Activated naive CD4-positive, alpha-beta T cell treated with anti-CD3 and anti-CD28 coated beads, Interleukin-2, amount 10 ng/mL, durations not matched to agents 7 days and 5 days (primary cell): ENCODE results near the gene PRKCZ.
"Not testable (repeated sequence)": the region's sequence is repeated elsewhere in the genome, so short reads cannot be mapped to it uniquely, and the experiment has no call there.

Experiments
- CTCF ChIA-PET: fragments of 350-600 bp; sonication (Branson Sonifier 250); formaldehyde crosslinking; loops from one replicate; lab custom pipeline; 2021; ENCODE audit warnings: antibody characterized with exemption; lab: Charles Lee
- DNase-seq: peaks from one replicate; pipeline ENCODE4 v3.0.0-alpha.2; 2020
- H3K27ac Mint-ChIP-seq: one replicate; pipeline ENCODE4 v1.8.0; 2021; ENCODE audit warnings: mild to moderate bottlenecking, moderate library complexity, mixed read lengths
- H3K27me3 Mint-ChIP-seq: one replicate; pipeline ENCODE4 v1.8.0; 2021; ENCODE audit warnings: mild to moderate bottlenecking, mixed read lengths
- H3K36me3 Mint-ChIP-seq: one replicate; pipeline ENCODE4 v1.8.0; 2021; ENCODE audit warnings: mixed read lengths
- H3K4me1 Mint-ChIP-seq: one replicate; pipeline ENCODE4 v1.8.0; 2021; ENCODE audit warnings: mixed read lengths
- H3K4me3 Mint-ChIP-seq: one replicate; pipeline ENCODE4 v1.8.0; 2021; ENCODE audit warnings: mild to moderate bottlenecking, moderate library complexity, mixed read lengths
- H3K9me3 Mint-ChIP-seq: one replicate; pipeline ENCODE4 v1.8.0; 2021; ENCODE audit warnings: mixed read lengths

The PRKCZ gene

DNA sequence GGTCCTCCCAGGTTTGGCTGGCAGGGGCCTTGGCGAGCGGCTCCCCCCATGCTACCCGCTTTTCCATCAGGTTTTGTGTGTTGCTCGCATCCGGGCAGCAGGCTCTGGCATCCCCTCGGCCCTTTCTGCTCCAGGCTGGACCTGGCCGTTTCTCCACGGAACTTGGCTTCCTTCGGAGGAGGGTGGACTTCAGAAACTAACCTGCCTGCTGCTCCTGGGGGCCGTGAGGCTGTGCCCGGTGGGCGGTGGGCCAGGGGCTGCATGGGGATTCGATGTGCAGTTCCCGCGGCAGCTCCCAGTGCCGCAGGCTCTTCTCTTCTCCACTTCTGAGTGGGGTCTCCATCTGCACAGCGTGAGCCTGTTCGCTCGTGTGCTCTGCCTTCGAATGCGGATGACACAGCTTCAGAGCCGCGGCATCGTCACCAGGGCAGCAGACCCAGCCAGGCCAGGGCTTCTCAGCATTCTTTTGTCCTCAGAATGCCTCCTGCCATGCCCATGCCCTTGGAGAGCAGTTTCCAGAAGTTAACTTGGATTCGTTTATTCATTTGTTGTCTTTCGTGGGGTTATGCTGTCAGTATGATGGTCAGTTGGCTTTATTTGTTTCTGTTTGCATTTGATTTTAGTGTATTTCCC, 36.4 kb downstream of the PRKCZ start:
- no peak for DNase-seq
- CTCF ChIA-PET, result no interaction called here
- H3K9me3 Mint-ChIP-seq, result no peaks in the 10 kb centered on the region
- no peaks in the 10 kb centered on the region for H3K4me1 Mint-ChIP-seq
- no peak overlapping the region for H3K27ac Mint-ChIP-seq
- no peak overlapping the region for H3K4me3 Mint-ChIP-seq
- H3K27me3 Mint-ChIP-seq, result peaks cover 3% of the 10 kb centered on the region
- no peaks in the 10 kb centered on the region for H3K36me3 Mint-ChIP-seq

DNA sequence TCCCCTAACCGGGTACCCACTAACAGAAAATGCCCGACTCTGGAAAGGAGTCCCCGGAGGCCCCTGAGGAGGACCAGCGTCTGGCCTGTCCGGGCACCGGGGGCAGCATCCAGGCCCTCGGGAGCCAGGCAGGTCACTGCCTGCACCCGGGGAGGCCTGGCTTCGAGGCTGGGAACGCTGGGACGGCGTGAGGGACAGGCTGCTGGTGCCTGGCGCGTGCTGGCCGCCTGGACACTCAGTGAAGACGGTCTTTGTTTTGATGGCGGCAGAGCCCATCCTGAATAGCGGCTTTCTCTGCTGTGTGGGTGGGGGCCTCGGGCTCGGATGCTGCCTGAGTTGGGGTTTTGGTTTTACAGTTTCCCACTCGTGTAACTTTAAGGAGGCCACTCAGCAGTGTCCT, 37.6 kb downstream of the PRKCZ start:
- Mint-ChIP-seq H3K27ac (no peak overlapping the region), H3K4me1 (no peaks in the 10 kb centered on the region), H3K27me3 (peaks cover 3% of the 10 kb centered on the region), H3K4me3 (no peak overlapping the region), H3K36me3 (no peaks in the 10 kb centered on the region), H3K9me3 (no peaks in the 10 kb centered on the region)
- DNase-seq, result no peak
- CTCF ChIA-PET, result no interaction called here

DNA sequence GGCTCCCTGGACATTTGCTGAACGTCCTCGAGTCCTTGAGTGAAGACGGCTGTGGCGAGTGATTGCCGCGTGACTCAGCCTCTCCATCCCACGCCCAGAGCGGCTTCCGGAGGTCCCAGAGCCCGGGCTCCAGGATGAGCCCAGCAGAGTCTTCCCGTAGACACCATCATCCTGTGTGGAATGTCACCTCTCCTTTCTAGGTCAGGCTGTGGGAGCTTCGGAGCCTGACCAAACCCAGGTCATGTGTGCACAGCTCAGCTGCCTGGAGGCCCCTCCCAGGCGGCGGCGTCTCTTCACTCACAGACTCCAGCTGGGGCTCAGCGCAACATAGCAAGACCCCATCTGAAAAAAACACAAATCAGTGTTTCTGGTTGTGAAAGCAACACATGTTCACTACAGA, 38.2 kb downstream of the PRKCZ start:
- CTCF ChIA-PET, result interaction anchor here (1.0 to 1.4 kb wide), 2 partner anchors 52 to 86 kb away, joined by 4 to 5 read pairs; no protein-coding TSS in a partner anchor
- H3K27me3 Mint-ChIP-seq, result peaks cover 3% of the 10 kb centered on the region
- no peak overlapping the region for H3K27ac Mint-ChIP-seq
- H3K4me3 Mint-ChIP-seq, result no peak overlapping the region
- DNase-seq, result no peak
- no peaks in the 10 kb centered on the region for H3K9me3 Mint-ChIP-seq
- no peaks in the 10 kb centered on the region for H3K36me3 Mint-ChIP-seq
- H3K4me1 Mint-ChIP-seq, result no peaks in the 10 kb centered on the region

DNA sequence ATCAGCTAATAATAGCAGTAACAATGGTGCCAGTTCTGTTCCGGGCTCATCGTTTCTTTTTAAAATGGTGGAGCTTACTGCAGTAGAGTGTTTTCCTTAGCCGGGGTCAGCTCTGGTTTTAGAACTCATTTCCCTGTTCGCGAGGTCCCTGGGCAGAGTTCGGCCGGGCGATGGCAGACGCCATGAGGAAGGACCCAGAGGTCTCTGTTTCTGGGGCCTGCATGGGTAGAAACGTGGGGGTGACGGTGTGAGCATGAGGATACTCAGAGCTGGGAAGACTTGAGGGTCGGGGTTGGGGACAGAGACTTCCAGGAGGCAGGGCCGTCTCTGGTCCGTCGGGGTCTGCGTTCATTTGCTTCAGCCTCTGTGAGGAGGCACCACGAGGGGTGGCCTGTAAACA, 38.8 kb downstream of the PRKCZ start:
- H3K27ac Mint-ChIP-seq, result no peak overlapping the region
- H3K36me3 Mint-ChIP-seq, result no peaks in the 10 kb centered on the region
- H3K4me1 Mint-ChIP-seq, result no peaks in the 10 kb centered on the region
- DNase-seq, result no peak
- CTCF ChIA-PET, result interaction anchor here (1.0 to 1.4 kb wide), 2 partner anchors 51 to 86 kb away, joined by 4 to 5 read pairs; no protein-coding TSS in a partner anchor
- peaks cover 3% of the 10 kb centered on the region for H3K27me3 Mint-ChIP-seq
- no peak overlapping the region for H3K4me3 Mint-ChIP-seq
- H3K9me3 Mint-ChIP-seq, result no peaks in the 10 kb centered on the region

DNA sequence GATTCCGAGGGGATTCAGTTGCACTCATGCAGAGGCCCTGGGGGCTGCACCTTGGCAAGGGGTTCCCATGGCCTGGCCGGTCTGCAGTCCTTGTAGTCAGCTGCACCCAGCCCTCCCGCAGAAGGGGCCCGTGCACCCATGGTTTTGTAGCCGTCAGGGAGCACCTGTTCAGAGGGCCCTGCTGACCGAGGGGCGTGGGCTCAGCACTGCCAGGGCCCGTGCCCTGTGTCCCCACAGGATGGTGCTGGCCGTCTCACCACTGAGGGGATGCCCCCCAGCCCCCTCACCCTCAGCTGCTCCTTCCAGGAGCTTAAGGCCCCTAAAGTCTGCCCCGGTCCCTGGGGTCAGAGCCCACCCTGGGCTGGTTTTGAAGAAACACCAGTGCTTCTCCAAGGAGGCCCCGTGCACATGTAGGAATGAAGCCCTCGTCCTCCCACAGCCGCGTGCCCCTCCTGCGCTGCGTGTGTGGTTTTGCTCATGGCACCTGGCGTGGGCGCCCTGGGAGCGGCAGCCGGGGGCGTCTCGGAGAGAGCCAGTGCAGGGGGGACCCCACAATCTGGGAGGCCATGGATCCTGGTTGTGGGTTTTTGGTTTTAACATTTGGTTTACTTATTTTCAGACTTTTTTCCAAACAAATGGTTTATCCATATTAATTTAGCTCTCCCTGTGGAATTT, 40.1 kb downstream of the PRKCZ start:
- CTCF ChIA-PET, result interaction anchor here (0.8 to 1.3 kb wide), 3 partner anchors 46 to 83 kb away, joined by 3 to 4 read pairs (median 3); no protein-coding TSS in a partner anchor

DNA sequence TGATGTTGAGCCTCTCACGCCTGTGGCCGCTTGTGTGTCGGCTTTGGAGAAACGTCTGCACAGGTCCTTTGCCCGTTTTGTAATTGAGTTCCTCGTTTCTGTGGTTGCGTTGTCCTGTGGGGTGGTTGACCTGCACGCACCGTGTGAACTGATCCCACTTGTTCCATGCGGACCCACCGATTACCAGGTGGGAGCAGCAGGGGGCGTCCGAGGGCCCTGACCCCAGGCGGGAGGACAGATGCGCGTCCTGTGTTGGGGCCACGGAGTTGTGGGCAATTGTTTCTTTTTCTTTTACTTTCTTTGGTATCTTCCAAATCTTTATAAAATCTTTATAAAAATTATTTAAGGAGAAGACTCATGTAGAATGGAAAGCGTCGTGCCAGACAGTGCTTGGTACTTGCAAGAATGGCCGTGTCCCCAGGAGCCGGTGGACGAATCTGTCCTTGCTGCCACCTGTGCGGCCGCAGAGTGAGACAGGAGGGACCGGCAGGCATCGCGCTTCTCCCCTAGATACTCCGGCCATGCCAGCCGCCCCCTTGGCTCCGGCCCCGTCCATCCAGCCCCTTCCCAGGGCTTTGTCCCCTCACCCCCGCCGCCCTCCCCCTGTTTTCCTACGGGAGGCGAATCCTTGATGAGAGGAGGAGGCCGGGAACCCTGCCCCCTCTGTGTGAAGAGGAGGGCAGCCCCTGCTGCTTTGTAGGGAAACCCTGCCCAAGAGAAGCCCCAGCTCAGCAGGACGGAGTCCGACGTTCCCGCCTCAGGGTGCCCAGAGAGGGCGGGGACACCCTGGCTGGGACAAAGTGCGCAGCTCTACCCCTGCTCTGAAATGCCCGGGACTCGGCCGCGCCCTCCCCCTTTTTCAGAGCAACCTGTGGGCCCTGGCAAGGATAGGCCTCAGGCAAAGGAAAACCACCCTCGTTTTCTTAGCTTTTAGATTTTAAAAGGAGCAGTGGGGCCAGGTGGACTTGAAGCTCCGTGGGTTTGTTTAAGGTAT, 41.7 kb downstream of the PRKCZ start:
- Mint-ChIP-seq H3K27ac (no peak overlapping the region), H3K4me3 (no peak overlapping the region), H3K9me3 (peaks cover 2% of the 10 kb centered on the region), H3K4me1 (no peaks in the 10 kb centered on the region), H3K36me3 (no peaks in the 10 kb centered on the region), H3K27me3 (peaks cover 3% of the 10 kb centered on the region)
- CTCF ChIA-PET, result interaction anchor here (1.0 to 2.6 kb wide), 5 partner anchors 48 to 290 kb away, joined by 3 to 20 read pairs (median 4); no protein-coding TSS in a partner anchor
- peak; percentile 71 for DNase-seq

More for the DNA sequence above, 40.1 kb downstream of the PRKCZ start:
- Mint-ChIP-seq H3K36me3 (no peaks in the 10 kb centered on the region), H3K27me3 (peaks cover 3% of the 10 kb centered on the region), H3K9me3 (no peaks in the 10 kb centered on the region), H3K4me3 (no peak overlapping the region), H3K4me1 (no peaks in the 10 kb centered on the region), H3K27ac (no peak overlapping the region)
- no peak for DNase-seq

DNA sequence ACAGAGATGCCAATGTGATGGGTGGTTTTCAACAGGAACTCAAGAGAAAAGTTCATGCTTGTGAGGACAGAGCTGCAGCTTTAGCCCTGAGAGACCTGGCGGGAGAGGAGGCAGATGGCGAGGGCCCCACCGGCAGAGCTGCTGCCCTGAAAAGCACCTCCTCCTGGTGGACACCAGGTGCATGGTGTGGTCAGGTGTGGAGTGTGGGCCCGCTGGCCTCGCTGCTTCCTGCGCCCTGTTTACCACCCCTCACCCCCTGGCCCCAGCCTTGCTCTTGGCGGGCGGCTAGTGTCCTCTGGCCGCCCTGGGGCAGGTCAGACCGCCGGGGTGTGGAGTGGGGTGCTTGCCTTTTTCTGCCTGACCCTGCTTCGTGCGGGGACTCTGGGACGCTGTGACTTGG, 42.8 kb downstream of the PRKCZ start:
- H3K27ac Mint-ChIP-seq, result no peak overlapping the region
- peaks cover 3% of the 10 kb centered on the region for H3K27me3 Mint-ChIP-seq
- CTCF ChIA-PET, result interaction anchor here (1.0 to 2.6 kb wide), 4 partner anchors 47 to 288 kb away, joined by 4 to 20 read pairs (median 10); no protein-coding TSS in a partner anchor
- H3K4me3 Mint-ChIP-seq, result no peak overlapping the region
- peaks cover 3% of the 10 kb centered on the region for H3K36me3 Mint-ChIP-seq
- no peaks in the 10 kb centered on the region for H3K4me1 Mint-ChIP-seq
- peaks cover 7% of the 10 kb centered on the region for H3K9me3 Mint-ChIP-seq
- no peak for DNase-seq

DNA sequence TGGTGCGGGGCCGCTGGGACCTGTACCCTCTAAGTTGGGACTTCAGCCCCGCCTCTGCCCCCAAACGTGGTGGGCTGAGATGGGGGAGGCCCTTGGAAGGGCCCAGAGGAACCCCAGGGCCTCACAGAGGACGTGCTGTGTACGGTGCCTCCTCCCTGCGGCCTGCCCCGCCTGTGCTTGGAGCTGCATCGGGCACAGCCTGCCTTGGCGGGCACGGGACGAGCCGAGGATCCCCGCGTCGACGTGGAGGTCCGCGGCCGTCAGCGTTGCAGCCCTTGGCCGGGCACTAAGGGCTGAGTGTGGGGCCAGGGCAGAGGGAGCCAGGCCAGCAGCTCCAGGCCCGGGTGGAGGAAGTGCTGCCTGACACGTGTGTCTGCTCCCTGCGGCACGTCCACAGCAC, 43.4 kb downstream of the PRKCZ start:
- Mint-ChIP-seq H3K36me3 (peaks cover 3% of the 10 kb centered on the region), H3K27ac (no peak overlapping the region), H3K9me3 (peaks cover 7% of the 10 kb centered on the region), H3K4me3 (no peak overlapping the region), H3K4me1 (no peaks in the 10 kb centered on the region), H3K27me3 (peaks cover 3% of the 10 kb centered on the region)
- DNase-seq, result no peak
- CTCF ChIA-PET, result interaction anchor here (2.4 to 2.6 kb wide), 2 partner anchors 46 to 81 kb away, joined by 17 to 20 read pairs; no protein-coding TSS in a partner anchor

DNA sequence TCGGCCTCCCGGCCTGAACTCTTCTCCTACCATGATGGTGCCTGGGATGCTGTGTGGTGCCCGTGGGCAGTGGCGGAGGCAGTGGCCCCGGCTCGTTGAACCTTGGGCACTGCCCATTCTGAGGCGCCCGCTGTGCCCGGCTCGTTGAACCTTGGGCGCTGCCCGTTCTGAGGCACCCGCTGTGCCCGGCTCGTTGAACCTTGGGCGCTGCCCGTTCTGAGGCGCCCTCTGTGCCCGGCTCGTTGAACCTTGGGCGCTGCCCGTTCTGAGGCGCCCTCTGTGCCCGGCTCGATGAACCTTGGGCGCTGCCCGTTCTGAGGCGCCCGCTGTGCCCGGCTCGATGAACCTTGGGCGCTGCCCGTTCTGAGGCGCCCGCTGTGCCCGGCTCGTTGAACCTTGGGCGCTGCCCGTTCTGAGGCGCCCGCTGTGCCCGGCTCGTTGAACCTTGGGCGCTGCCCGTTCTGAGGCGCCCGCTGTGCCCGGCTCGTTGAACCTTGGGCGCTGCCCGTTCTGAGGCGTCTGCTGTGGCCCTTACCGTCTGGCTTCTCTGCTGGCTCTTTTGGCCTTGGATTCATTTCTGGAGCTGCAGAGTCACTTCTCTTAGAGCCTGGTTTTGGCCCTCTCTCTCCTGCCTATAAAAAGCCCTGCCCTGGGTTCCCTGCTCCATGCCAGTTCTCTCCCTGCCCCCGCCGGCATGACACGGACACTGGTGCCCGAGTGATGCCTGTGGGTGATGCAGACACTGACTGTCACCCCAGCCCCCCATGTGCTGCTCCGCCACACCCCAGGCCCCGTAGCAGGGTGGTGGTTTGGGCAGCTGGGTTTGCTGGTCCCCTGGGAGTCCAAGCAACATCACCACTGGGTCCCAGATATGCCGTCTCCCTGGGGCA, 44.3 kb downstream of the PRKCZ start:
- not testable (repeated sequence) for H3K27ac Mint-ChIP-seq, H3K36me3 Mint-ChIP-seq, H3K27me3 Mint-ChIP-seq, DNase-seq, H3K9me3 Mint-ChIP-seq, H3K4me1 Mint-ChIP-seq, H3K4me3 Mint-ChIP-seq
- CTCF ChIA-PET, result interaction anchor here (2.4 to 2.6 kb wide), 2 partner anchors 46 to 80 kb away, joined by 17 to 20 read pairs; no protein-coding TSS in a partner anchor

DNA sequence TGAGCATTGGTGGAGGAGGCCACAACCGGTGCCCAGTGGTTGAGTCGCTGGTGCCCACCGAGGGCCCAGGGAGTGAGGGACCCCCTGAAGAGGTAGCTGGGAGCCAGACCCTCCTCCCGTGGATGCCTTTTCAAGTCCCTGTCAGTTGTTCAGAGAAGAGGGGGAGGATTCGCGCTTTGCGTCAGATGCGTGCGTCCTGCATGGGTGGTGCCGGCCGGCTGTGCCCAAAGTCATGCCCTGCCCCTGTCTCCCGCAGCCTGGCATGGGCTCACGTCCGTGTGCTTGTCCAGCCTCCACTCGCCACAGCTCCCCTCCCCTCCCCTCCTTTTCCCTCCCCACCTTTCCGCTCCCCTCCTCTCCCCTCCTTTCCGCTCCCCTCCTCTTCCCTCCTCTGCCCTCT, 45.2 kb downstream of the PRKCZ start:
- H3K4me1 Mint-ChIP-seq, result no peaks in the 10 kb centered on the region
- H3K27ac Mint-ChIP-seq, result no peak overlapping the region
- H3K4me3 Mint-ChIP-seq, result no peak overlapping the region

DNA sequence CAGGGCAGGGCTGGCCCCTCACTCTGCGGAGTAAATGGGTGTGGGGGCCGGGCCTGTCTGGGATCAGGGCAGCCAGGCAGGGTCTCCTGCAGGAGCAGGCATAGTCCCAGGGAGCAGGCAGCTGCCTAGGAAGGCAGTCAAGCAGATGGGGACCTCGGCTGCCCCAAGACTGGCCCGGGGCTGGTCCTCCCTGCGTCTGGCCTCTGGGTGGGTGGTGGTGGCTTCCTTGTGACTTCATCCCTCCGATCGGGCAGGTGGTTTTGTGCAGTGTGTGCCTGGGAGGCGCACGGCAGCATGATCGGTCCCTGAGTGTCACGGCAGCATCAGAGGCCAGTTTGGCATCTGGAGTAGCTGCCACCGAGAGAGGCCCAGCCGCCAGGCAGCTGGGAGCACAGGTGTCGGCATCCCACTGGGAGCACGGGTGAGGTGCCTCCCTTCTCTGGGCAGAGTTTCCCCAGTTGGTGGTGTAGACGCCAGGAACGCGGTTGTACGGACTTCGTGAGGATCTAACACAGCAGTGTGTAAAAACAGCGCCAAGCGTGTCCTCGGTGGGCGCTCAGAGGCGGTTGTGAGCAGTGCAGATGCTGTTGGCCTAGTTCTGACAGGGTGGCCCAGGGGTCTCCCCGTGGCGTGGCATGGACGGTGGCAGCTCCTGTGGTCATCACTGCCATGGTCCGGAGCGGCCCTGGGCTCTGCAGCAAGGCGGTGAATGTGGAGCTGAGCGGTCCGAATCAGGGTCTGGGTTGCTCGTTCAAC, 45.9 kb downstream of the PRKCZ start:
- Mint-ChIP-seq H3K4me3 (no peak overlapping the region), H3K36me3 (peaks cover 3% of the 10 kb centered on the region), H3K27me3 (peaks cover 3% of the 10 kb centered on the region), H3K27ac (no peak overlapping the region), H3K9me3 (peaks cover 7% of the 10 kb centered on the region), H3K4me1 (no peaks in the 10 kb centered on the region)
- CTCF ChIA-PET, result no interaction called here
- no peak for DNase-seq

More for the DNA sequence above, 45.2 kb downstream of the PRKCZ start:
- Mint-ChIP-seq H3K9me3 (peaks cover 7% of the 10 kb centered on the region), H3K36me3 (peaks cover 3% of the 10 kb centered on the region), H3K27me3 (peaks cover 3% of the 10 kb centered on the region)
- CTCF ChIA-PET, result no interaction called here
- no peak for DNase-seq

DNA sequence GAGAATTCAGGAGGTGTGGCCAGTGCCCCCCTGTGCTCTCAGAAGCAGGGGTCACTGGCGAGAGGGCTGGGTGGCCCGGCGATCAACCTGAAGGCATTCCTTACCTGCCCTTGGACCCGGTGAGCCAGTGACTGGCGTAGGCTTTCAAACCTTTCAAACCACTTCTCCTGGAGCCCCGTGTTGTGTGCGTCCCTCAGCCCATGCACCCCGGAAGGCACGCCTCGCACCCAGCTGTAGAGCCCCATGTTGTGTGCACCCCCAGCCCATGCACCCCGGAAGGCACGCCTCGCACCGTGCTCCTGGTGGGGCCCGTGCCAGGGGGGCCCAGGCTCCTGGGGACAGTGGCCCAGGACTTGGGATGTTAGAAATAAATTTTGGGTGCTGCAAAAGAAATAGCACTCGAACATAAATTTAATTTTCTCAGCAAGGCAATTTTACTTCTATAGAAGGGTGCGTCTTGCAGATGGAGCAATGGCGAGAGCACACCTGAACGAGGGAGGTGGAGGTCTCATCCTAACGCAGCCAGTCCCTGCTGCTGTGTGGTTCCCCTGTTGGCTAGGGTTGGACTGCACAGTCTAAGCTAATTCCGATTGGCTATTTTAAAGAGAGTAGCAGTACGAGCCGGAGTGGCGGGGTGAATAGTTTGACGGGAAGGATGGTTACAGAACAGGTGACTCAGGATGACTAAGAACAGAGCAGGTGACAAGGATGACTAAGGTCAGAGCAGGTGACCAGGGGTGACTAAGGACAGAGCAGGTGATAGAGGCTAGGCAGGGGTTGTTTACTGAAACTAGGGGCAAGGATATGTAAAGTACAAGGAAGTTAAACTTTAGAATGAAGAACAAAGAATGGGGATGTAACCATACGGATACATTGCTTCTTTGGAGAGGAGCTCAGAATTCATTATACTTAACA, 47.4 kb downstream of the PRKCZ start:
- CTCF ChIA-PET, result no interaction called here
- Mint-ChIP-seq H3K27ac (no peak overlapping the region), H3K9me3 (peaks cover 7% of the 10 kb centered on the region), H3K4me1 (no peaks in the 10 kb centered on the region), H3K4me3 (no peak overlapping the region), H3K36me3 (peaks cover 3% of the 10 kb centered on the region), H3K27me3 (no peaks in the 10 kb centered on the region)
- no peak for DNase-seq
